IPS-15b (cell line): ENCODE results near the gene GRSF1.

Source experiments
- H3K27me3 ChIP-seq: one replicate; pipeline ENCODE4 v1.6.1; 2013; ENCODE audit warnings: low read length; ENCODE audit not compliant: control insufficient read depth, insufficient read depth
- H3K36me3 ChIP-seq: one replicate; pipeline ENCODE4 v1.6.1; 2013; ENCODE audit warnings: low read length; ENCODE audit not compliant: control insufficient read depth, insufficient read depth
- H3K4me1 ChIP-seq: one replicate; pipeline ENCODE4 v1.6.1; 2013; ENCODE audit warnings: mild to moderate bottlenecking, low read length; ENCODE audit not compliant: control insufficient read depth, insufficient read depth
- H3K4me3 ChIP-seq: one replicate; pipeline ENCODE4 v1.5.1; 2013; ENCODE audit warnings: low read depth, low read length
- H3K9ac ChIP-seq: one replicate; pipeline ENCODE4 v1.6.1; 2013; ENCODE audit warnings: low read depth, mild to moderate bottlenecking, low read length
- H3K9me3 ChIP-seq: one replicate; pipeline ENCODE4 v1.6.1; 2013; ENCODE audit warnings: mild to moderate bottlenecking, low read length; ENCODE audit not compliant: control insufficient read depth, insufficient read depth

The GRSF1 gene

DNA sequence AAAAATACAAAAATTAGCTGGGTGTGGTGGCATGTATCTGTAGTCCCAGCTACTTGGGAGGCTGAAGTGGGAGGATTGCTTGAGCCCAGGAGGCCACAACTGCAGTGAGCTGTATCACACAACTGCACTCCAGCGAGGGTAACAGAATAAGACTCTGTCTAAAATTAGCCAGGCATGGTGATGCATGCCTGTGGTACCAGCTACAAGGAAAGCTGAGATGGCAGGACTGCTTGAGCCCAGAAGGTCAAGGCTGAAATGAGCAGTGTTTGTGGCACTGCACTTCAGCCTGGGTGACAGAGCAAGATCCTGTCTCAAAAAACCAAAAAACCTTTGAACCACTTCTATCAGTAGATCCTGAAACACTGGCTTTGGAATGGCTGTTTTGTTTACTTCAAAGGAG is 10.2 kb downstream of the GRSF1 start:
- peaks cover 44% of the 10 kb centered on the region for H3K36me3 ChIP-seq
- H3K4me1 ChIP-seq = no peaks in the 10 kb centered on the region
- H3K27me3 ChIP-seq = no peaks in the 10 kb centered on the region

DNA sequence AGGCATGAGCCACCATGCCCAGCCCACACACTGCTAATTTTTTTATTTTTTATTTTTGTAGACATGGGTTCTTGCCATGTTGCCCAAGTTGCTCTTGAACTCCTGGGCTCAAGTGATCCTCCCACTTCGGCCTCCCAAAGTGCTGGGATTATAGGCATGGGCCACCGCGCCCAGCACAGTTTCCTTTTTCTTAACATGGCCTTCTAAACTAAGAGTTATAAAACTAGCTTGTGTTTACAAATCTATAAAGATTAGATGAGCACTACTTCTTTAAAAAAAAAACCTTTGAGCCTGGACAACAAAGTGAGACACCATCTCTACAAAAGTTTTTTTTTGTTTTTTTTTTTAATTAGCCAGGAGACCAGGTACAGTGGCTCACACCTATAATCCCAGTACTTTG is 10.7 kb downstream of the GRSF1 start:
- Histone ChIP-seq H3K4me3 (no peak overlapping the region), H3K27me3 (no peaks in the 10 kb centered on the region), H3K9ac (no peak overlapping the region), H3K9me3 (no peaks in the 10 kb centered on the region), H3K4me1 (no peaks in the 10 kb centered on the region), H3K36me3 (peaks cover 49% of the 10 kb centered on the region)

More for the DNA sequence above, 10.2 kb downstream of the GRSF1 start:
- Histone ChIP-seq H3K4me3 (no peak overlapping the region), H3K9me3 (no peaks in the 10 kb centered on the region), H3K9ac (no peak overlapping the region)

DNA sequence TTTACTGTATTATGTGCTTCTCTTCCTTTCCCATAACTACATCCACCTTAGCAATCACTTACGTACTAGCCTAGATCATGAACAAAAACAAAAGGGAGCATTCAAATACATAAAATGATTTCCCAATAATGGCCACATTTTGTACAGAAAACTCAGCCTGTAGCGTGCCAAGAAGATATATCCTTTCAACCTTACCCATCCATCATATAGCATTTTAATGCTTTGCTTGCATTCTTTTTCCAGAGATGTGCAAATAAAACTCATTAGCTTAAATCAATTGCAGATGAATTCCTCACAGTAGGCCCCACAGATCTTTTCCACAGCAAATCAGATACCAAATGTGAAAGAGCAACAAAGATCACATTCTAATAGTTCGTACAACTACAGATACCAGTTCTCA is 20.8 kb downstream of the GRSF1 start:
- no peaks in the 10 kb centered on the region for H3K27me3 ChIP-seq
- H3K4me1 ChIP-seq = no peaks in the 10 kb centered on the region
- no peak overlapping the region for H3K4me3 ChIP-seq
- H3K9me3 ChIP-seq = no peaks in the 10 kb centered on the region
- no peak overlapping the region for H3K9ac ChIP-seq
- peaks cover 12% of the 10 kb centered on the region for H3K36me3 ChIP-seq

DNA sequence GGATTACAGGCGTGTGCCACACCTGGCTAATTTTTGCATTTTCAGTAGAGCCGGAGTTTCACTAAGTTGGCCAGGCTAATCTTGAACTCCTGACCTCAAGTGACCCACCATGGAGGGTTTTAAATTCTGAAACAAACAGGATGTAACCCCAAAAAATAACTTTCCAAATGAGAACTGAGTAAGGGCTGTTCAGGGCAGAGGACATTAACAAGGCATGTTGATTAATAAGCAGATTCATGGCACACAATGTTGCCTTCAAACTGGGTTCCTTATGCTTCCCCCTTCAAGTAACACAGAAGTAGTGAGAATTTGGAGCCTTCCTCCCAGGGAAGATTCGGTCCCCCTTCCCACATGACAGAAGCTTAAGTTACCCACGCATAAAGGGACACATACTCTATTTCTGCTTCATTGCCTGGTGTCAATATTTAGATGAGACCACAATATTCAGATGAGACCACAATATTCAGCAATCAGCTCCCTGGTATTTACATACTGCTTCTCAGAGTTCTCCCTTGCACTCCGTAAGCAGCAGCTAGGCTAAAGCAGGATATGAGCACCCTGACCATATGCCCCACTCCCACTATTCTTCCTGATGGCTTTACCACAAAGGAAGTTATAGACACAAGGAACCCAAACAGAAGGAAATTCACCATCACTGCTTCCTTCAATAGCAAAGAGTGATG is 21.4 kb downstream of the GRSF1 start:
- no peak overlapping the region for H3K4me3 ChIP-seq
- no peaks in the 10 kb centered on the region for H3K27me3 ChIP-seq
- no peaks in the 10 kb centered on the region for H3K9me3 ChIP-seq
- no peak overlapping the region for H3K9ac ChIP-seq
- peaks cover 6% of the 10 kb centered on the region for H3K36me3 ChIP-seq
- no peaks in the 10 kb centered on the region for H3K4me1 ChIP-seq

DNA sequence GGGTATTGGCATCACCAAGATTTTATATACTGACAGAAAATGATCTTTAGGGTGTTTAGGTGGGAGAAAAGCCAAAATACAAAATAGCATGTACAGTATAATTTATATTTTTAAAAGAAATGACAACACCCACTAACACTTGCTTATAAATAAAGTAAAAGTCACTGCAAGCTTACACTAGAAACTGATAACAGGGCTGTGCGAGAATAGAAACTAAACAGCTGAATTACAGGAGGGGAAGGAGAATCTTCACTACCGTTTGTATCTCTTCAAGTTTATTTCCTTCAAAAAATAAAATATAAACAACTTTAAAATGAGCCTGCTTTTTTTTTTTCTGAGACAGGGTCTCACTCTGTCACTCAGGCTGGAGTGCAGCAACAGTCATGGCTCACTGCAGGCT is 22.8 kb downstream of the GRSF1 start:
- Histone ChIP-seq H3K9me3 (no peaks in the 10 kb centered on the region), H3K27me3 (no peaks in the 10 kb centered on the region), H3K4me3 (no peak overlapping the region), H3K4me1 (no peaks in the 10 kb centered on the region), H3K36me3 (peaks cover 6% of the 10 kb centered on the region), H3K9ac (no peak overlapping the region)

DNA sequence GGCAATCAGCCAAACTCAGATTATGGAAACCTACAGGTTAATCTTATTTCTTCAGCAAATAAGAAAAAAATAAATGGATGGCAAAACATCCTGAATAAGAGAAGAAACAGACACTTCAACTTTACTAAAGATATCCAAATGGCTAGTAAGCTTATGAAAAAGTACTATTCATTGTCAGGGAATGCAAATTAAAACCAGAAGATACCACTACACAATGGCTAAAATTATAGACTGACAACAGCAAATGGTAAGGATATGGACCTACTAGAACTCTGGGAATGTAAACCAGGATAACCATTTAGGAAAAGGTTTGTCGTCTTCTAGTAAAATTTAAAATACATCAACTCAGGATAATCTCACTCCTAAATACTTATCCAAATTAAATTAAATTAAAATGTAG is 24.3 kb downstream of the GRSF1 start:
- no peaks in the 10 kb centered on the region for H3K27me3 ChIP-seq
- no peaks in the 10 kb centered on the region for H3K4me1 ChIP-seq
- no peak overlapping the region for H3K4me3 ChIP-seq
- peaks cover 6% of the 10 kb centered on the region for H3K36me3 ChIP-seq
- no peaks in the 10 kb centered on the region for H3K9me3 ChIP-seq
- no peak overlapping the region for H3K9ac ChIP-seq

DNA sequence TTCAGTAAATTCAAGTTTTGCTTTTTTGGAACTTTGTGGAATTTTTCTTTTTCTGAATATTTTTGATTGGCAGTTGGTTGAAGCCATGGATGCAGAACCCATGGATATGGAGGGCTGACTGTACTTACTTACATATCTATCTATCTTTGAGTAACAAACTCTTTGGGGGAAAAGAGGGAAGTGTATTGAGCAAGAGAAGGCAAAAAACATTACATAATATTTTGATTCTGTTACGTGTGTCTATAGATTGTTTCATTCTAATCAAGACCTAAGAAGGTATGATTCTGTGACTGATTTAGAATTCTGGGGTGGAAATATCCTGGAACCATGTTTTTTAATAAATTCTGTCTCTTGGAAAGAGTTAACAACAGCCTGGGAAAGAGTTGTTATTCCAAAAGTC is 31.5 kb downstream of the GRSF1 start:
- Histone ChIP-seq H3K36me3 (no peaks in the 10 kb centered on the region), H3K9ac (no peak overlapping the region), H3K4me3 (no peak overlapping the region), H3K4me1 (no peaks in the 10 kb centered on the region), H3K27me3 (no peaks in the 10 kb centered on the region), H3K9me3 (no peaks in the 10 kb centered on the region)

DNA sequence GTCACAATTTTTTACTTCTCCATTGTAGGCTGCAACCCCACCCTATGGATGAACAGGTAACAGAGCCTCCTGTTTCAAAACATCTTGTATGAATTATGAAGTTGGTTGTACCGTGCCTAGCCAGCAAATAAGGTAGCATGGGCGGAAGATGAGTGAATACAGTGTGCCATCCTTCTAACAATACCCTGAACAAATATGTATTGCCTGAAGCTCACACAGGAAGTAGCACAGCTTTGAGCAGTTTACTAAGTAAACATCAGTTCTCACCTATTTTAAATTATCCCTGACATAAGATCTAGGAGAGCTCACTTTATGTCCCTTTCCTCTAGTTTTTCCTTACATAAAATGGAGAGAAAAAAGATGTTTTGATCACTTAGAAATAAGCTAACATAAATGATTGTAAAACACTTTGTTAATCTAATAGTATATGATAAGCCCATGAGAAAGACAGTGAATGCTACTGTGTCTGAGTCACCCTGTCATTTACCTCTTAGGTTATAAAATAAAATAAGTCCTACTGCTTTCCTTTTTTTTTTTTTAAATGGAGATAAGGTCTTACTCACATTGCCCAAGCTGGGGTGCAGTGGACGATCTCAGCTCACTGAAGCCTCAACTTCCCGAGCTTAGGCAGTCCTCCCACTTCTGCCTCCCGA is 36.6 kb downstream of the GRSF1 start:
- no peaks in the 10 kb centered on the region for H3K9me3 ChIP-seq
- H3K36me3 ChIP-seq = no peaks in the 10 kb centered on the region
- H3K9ac ChIP-seq = no peak overlapping the region
- no peaks in the 10 kb centered on the region for H3K27me3 ChIP-seq
- no peak overlapping the region for H3K4me3 ChIP-seq
- no peaks in the 10 kb centered on the region for H3K4me1 ChIP-seq

DNA sequence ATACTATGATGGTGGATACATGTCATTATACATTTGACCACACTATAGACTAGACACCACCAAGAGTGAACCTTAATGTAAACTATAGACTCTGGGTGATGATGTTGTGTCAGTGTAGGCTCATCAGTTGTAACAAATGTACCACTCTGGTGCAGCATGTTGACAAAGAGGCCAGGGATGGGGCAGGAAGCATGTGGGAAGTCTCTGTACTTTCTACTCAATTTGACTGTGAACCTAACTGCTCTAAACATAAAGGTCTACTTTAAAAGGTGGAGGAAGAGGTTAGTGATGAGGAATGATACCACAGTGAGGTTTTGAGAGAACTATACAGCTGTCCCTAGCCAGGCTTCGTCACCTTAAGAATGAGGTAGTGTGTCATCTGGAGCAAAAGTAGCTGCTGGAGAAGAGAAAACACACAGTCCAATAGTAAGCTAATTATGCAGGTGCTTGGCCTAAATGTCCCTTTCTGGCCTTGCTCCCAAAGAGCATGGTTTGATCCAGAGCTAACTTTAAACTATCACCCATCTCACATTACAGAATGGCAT is 38.4 kb downstream of the GRSF1 start:
- no peak overlapping the region for H3K4me3 ChIP-seq
- no peaks in the 10 kb centered on the region for H3K27me3 ChIP-seq
- H3K36me3 ChIP-seq = no peaks in the 10 kb centered on the region
- no peaks in the 10 kb centered on the region for H3K9me3 ChIP-seq
- no peaks in the 10 kb centered on the region for H3K4me1 ChIP-seq
- H3K9ac ChIP-seq = no peak overlapping the region

DNA sequence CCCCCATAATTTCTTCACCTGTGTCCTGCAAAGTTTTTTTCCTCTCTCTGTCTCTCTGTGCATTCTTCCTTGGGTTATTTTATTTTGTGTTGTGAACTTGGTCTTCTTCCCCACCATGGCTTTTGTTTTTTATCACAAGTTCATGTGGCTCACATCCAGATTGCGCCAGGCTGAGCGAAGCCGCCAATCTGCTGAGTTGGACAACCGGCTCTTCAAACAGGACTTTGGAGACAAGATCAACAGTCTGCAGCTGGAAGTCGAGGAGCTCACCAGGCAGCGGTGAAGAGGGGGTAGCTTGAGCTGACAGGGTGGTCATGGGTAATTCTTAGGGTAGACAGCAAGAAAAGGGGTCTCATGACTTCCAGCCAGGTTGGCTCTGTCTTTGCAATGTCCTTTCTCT is 46.1 kb downstream of the GRSF1 start:
- Histone ChIP-seq H3K27me3 (no peaks in the 10 kb centered on the region), H3K36me3 (no peaks in the 10 kb centered on the region), H3K4me3 (no peak overlapping the region), H3K4me1 (no peaks in the 10 kb centered on the region), H3K9ac (no peak overlapping the region), H3K9me3 (no peaks in the 10 kb centered on the region)

DNA sequence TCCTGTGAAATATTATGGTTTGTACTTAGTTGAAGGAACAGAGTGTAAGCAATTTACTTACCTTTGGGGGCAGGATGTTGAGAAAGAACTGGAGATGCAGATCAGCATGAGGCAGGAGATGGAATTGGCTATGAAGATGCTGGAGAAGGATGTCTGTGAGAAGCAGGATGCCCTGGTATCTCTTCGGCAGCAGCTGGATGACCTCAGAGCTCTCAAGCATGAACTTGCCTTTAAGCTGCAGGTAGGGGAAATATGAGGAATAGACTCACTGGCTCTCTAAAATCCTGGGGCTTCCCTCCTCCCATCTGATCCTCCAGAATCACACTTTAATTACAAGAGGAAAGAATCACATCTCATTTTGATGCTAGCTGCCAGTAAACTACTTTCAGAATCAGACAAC is 51.0 kb downstream of the GRSF1 start:
- Histone ChIP-seq H3K9me3 (no peaks in the 10 kb centered on the region), H3K27me3 (no peaks in the 10 kb centered on the region), H3K4me3 (no peak overlapping the region), H3K9ac (no peak overlapping the region), H3K36me3 (no peaks in the 10 kb centered on the region), H3K4me1 (no peaks in the 10 kb centered on the region)

DNA sequence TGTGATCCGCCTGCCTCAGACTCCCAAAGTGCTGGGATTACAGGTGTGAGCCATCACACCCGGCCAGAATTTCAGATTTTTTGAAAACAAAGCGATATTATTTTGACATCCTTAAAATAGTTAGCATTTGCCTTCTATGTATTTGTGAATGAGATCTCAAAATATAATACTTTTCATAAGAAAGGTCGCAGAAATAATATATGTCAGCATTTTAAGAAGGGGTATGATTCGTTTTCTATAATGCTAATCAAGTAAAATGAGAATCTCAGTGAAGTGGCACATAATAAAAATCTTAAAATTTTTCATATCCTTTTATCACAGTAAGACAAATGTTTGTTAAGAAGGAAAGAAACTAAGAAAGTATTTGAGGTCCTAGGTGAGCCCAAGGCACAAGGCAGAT is 52.2 kb downstream of the GRSF1 start:
- H3K9ac ChIP-seq = no peak overlapping the region
- H3K4me3 ChIP-seq = no peak overlapping the region
- no peaks in the 10 kb centered on the region for H3K36me3 ChIP-seq
- no peaks in the 10 kb centered on the region for H3K27me3 ChIP-seq
- H3K4me1 ChIP-seq = no peaks in the 10 kb centered on the region
- H3K9me3 ChIP-seq = no peaks in the 10 kb centered on the region
